Nephron progenitor cell (in vitro differentiated cells): Measurements from ENCODE around the gene SDHA.

Experiments
- DNase-seq: peaks from one replicate; pipeline ENCODE4 v3.0.0; 2021
- H3K27ac Mint-ChIP-seq: 2 replicates; pipeline ENCODE4 v1.8.0; 2021; ENCODE audit warnings: mild to moderate bottlenecking, moderate library complexity, mixed read lengths
- H3K27me3 Mint-ChIP-seq: 2 replicates; pipeline ENCODE4 v1.8.0; 2021; ENCODE audit warnings: mild to moderate bottlenecking, low read depth, mixed read lengths; ENCODE audit not compliant: poor library complexity
- H3K36me3 Mint-ChIP-seq: 2 replicates; pipeline ENCODE4 v1.8.0; 2021; ENCODE audit warnings: low read depth, mixed read lengths
- H3K4me1 Mint-ChIP-seq: 2 replicates; pipeline ENCODE4 v1.8.0; 2021; ENCODE audit warnings: mixed read lengths
- H3K4me3 Mint-ChIP-seq: 2 replicates; pipeline ENCODE4 v1.8.0; 2021; ENCODE audit warnings: mild to moderate bottlenecking, moderate library complexity, mixed read lengths
- H3K9me3 Mint-ChIP-seq: 2 replicates; pipeline ENCODE4 v1.8.0; 2021; ENCODE audit warnings: mild to moderate bottlenecking, moderate library complexity, mixed read lengths
- TF ChIP-seq, protein P1 (sequence below): fragments of 200-600 bp; sonication (generic); IDR thresholded peaks from 2 replicates; pipeline ENCODE4 v1.5.0; 2021; ENCODE audit warnings: antibody characterized with exemption

SDHA gene

DNA sequence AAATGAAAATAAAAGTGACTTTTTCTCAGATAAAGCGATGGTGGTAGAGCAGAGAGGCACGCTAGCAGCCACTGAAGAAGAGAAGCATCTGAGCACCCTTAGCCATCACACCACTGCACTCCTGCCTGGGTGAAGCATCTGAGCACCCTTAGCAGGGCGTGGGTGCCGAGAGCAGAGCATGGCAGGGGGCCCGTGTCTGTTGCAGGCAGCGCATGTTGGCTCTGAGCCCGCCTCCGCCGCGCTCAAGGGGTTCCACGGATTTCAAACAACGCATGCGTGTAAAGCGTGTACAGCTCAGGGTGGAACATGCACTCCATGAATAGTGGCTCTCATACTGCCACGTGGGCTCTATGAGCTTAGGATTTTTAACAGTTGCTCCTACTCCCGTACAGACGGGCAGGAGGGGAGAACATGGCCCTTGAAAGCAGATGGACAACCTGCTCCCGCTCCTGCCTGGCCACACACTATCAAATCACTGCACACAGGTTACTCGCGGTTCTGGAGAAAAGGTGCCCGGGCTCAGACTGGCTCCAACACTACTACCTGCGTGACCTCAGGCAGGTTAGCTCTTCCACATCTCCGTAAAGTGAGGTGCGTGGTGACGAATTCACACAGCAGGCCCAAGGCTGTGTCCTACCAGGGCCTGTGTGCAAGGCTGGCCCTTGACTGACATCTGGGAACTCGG is 14.7 kb upstream of the SDHA start:
- TF ChIP-seq, protein P1, sequence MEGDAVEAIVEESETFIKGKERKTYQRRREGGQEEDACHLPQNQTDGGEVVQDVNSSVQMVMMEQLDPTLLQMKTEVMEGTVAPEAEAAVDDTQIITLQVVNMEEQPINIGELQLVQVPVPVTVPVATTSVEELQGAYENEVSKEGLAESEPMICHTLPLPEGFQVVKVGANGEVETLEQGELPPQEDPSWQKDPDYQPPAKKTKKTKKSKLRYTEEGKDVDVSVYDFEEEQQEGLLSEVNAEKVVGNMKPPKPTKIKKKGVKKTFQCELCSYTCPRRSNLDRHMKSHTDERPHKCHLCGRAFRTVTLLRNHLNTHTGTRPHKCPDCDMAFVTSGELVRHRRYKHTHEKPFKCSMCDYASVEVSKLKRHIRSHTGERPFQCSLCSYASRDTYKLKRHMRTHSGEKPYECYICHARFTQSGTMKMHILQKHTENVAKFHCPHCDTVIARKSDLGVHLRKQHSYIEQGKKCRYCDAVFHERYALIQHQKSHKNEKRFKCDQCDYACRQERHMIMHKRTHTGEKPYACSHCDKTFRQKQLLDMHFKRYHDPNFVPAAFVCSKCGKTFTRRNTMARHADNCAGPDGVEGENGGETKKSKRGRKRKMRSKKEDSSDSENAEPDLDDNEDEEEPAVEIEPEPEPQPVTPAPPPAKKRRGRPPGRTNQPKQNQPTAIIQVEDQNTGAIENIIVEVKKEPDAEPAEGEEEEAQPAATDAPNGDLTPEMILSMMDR: no peak
- Mint-ChIP-seq H3K4me3 (no peak overlapping the region), H3K27ac (no peak overlapping the region), H3K4me1 (peaks cover 45% of the 10 kb centered on the region), H3K27me3 (no peaks in the 10 kb centered on the region), H3K36me3 (peaks cover 41% of the 10 kb centered on the region), H3K9me3 (no peaks in the 10 kb centered on the region)
- DNase-seq: no peak

DNA sequence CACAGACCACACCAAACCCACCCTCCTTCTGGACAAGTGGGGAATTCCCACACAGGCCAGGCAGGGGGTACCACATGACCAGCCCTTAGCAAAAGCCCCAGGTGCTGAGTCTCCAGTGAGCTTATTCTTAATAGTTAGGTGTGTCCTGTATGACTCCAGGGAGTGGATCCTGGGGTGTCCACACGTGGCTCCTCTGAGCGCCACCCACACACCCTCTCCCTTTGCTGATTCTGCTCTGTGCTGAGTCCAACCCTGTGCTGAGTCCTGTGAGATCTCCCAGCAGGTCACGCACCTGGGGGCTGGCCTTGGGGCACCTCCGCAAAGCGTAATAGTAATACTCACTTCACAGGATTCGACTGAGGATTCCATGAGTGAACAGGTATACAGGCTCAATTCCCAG is 14.1 kb upstream of the SDHA start:
- peaks cover 41% of the 10 kb centered on the region for H3K36me3 Mint-ChIP-seq
- no peak overlapping the region for H3K27ac Mint-ChIP-seq
- no peaks in the 10 kb centered on the region for H3K9me3 Mint-ChIP-seq
- H3K27me3 Mint-ChIP-seq: no peaks in the 10 kb centered on the region
- TF ChIP-seq, protein P1: no peak
- H3K4me3 Mint-ChIP-seq: no peak overlapping the region
- H3K4me1 Mint-ChIP-seq: peaks cover 50% of the 10 kb centered on the region
- no peak for DNase-seq

DNA sequence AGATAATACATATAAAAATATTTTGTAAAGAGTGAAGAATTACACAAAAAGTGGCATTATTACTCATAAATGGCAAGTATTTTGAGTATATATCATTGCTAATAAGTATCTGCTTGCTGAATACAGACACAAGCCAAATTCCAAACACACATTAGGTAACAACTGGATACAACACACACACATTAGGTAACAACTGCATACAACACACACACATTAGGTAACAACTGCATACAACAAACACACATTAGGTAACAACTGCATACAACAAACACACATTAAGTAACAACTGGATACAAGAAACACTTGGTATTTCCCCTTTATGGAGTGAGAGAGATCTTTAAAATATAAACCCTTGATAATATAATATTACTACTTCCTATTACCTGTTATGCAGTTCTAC is 13.7 kb upstream of the SDHA start:
- no peak for DNase-seq
- Mint-ChIP-seq H3K4me1 (peaks cover 52% of the 10 kb centered on the region), H3K36me3 (peaks cover 41% of the 10 kb centered on the region), H3K27me3 (no peaks in the 10 kb centered on the region), H3K4me3 (no peak overlapping the region), H3K27ac (no peak overlapping the region), H3K9me3 (no peaks in the 10 kb centered on the region)
- TF ChIP-seq, protein P1: no peak

DNA sequence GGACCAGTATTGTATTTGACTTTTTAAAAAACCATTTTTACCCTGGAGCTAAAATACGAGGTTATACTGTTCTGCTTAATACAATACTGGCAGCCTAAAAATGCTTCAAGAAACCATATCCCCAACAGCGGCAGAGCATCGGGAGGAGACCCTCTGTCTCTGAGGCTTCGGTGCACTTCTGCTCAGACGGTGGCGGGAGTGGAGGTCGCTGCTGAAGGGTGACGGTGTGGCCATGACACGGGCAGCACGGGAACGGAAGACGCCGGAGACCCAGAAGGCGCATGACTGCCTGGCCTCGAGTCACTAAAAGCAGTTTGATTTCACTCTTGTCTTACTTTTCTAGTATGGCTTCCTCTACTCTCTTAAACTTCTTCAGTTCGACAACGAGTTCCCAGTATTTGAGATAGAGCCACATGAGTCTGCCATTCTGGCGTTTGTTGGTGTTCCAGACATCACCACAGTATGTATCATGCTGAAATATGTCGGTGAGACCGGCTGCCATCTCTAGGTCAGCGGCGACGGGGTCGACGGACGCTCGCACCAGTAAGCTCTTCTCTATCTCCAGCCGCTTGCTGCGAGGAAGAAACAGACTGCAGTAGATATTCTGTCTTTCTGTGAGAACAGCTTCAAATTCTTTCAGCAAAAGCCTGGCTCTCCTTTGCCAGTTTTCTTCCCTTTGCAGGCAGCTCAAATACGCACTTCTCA is 13.0 kb upstream of the SDHA start:
- H3K27ac Mint-ChIP-seq: peak overlapping the region; percentile 67
- H3K4me1 Mint-ChIP-seq: peaks cover 58% of the 10 kb centered on the region
- H3K36me3 Mint-ChIP-seq: peaks cover 41% of the 10 kb centered on the region
- no peak overlapping the region for H3K4me3 Mint-ChIP-seq
- H3K9me3 Mint-ChIP-seq: no peaks in the 10 kb centered on the region
- H3K27me3 Mint-ChIP-seq: no peaks in the 10 kb centered on the region
- TF ChIP-seq, protein P1: no peak
- no peak for DNase-seq

DNA sequence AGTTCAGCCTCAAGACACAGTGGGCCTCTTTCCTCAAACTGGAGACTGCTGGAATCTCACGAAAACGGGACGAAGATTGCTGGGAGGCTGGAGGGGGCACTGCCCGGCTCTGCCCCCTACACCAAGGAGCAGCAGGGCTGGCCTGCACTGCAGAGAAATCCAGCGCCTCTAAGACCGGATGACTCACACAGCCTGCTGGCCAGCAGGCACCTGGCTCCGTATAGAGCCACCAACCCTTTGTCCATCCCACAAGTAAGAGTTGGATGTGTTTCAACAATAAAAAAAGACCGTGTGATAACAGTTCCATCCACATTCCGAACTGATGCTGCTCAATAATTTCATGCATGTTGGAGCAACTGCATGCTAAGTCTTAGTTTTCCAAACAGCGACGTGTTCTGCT is 11.7 kb upstream of the SDHA start:
- TF ChIP-seq, protein P1: no peak

More for the DNA sequence above, 11.7 kb upstream of the SDHA start:
- Mint-ChIP-seq H3K27me3 (no peaks in the 10 kb centered on the region), H3K9me3 (no peaks in the 10 kb centered on the region), H3K36me3 (peaks cover 41% of the 10 kb centered on the region), H3K4me3 (no peak overlapping the region), H3K27ac (no peak overlapping the region), H3K4me1 (peaks cover 49% of the 10 kb centered on the region)
- DNase-seq: no peak
